Nasal cavity respiratory epithelium epithelial cell of viscerocranial mucosa (primary cell): ENCODE data around the gene PTPRB. TPM values are rescaled to one million over a fixed set of nuclear protein-coding genes. Genes with fewer than 3 reads are reported as not detected.

Experiments
- total RNA-seq: library from RNA; depleted of rRNA; stranded (reverse); fragments of >200 nt; gene quantifications from 2 replicates; pipeline ENCODE4 v1.2.3, GENCODE V29; 2014

Gene PTPRB
- 0.34 and 0.85 TPM in 2 replicates for total RNA-seq

DNA sequence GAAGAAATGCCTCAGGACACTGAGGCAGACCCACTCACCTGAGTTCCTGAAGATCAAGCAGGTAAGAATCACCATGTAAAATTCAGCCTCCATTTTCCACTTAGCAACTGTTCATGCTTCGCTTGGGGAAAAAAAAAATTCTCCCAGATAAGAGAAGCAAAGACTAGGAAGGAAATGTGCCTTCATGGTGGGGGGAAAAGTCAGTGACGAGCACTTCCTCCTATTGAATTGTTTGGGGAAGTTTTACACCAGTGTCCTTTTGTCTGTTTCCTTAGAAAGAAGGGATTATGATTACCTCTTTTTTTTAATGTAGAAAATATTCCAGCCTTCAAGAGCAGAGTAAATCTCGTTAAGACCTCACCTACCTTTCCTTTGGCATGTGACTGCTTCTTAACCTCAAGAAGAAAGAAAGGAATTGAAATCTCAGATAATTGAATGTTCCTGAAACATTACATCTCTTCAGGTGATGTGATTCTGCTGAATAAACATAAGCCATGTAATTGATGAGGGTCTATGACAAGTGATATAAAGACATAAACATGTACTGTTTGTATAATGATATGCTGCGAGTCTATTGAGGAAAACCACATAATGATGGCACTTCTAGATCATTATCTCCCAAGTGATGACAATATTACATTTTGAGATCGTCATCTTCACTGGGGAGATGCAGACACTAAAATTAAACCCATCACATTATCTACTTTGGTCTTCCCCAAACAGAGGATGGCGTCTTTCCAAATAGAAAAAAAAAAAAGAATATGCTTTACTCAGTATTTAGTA, at the start of gene PTPRB:
PTPRB (minus strand) TSS at position 127 of the 783 bp plus-strand sequence; CDS start at position 93, 34 bp downstream.

